Measurements from ENCODE around the gene UCK2. TPM values are rescaled to one million over a fixed set of nuclear protein-coding genes. Genes with fewer than 3 reads are reported as not detected.
A peak's percentile ranks its signal among the peaks of the same experiment; 100 is the strongest.

The UCK2 gene
- total RNA-seq, 2 experiments from 2014 or later = 66.5 to 72.2 TPM

DNA sequence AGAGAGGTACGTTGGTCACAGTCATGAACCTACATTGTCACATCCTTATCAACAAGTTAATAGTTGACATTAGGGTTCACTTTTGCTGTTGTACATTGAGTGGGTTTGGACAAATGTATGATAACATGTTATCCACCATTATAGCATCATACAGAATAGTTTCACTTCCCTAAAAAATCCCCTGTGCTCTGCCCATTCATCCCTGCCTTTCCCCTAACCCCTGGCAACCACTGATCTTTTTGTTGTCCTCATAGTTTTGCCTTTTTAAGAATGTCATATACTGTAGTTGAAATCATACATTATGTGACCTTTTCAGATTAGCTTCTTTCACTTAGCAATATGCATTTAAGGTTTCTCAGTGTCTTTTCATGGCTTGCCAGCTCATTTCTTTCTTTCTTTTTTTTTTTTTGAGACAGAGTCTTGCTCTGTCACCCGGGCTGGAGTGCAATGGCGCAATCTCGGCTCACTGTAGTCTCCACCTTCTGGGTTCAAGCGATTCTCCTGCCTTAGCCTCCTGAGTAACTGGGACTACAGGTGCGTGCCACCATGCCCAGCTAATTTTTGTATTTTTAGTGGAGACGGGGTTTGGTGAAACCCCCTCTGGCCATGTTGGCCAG is 50.6 kb downstream of the UCK2 start:
- no peak overlapping the region for H3K4me3 Mint-ChIP-seq
- no peak overlapping the region for H3K27ac Mint-ChIP-seq
- ChIA-PET POLR2A (interaction anchor here (1.3 kb wide), 1 partner anchor 48 kb away, joined by 3 read pairs; no protein-coding TSS in a partner anchor), CTCF (no interaction called here)
- H3K36me3 Mint-ChIP-seq (ENCODE audit: low read depth) = peaks cover 26% of the 10 kb centered on the region
- ATAC-seq (peak; percentile 51), DNase-seq (no peak)
- intact Hi-C loops (cut with micrococcal nuclease) = loop anchor here (5.0 to 10.0 kb wide), 2 partner anchors 51 to 113 kb away; partner anchors contain the start of genes TMCO1 and UCK2
- TF ChIP-seq, protein P1, sequence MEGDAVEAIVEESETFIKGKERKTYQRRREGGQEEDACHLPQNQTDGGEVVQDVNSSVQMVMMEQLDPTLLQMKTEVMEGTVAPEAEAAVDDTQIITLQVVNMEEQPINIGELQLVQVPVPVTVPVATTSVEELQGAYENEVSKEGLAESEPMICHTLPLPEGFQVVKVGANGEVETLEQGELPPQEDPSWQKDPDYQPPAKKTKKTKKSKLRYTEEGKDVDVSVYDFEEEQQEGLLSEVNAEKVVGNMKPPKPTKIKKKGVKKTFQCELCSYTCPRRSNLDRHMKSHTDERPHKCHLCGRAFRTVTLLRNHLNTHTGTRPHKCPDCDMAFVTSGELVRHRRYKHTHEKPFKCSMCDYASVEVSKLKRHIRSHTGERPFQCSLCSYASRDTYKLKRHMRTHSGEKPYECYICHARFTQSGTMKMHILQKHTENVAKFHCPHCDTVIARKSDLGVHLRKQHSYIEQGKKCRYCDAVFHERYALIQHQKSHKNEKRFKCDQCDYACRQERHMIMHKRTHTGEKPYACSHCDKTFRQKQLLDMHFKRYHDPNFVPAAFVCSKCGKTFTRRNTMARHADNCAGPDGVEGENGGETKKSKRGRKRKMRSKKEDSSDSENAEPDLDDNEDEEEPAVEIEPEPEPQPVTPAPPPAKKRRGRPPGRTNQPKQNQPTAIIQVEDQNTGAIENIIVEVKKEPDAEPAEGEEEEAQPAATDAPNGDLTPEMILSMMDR (IDR thresholded peaks at IDR 0.05) = no peak
- H3K27me3 Mint-ChIP-seq = peaks cover 5% of the 10 kb centered on the region
- peaks cover 2% of the 10 kb centered on the region for H3K9me3 Mint-ChIP-seq
- H3K4me1 Mint-ChIP-seq (ENCODE audit: low read depth) = peaks cover 43% of the 10 kb centered on the region

DNA sequence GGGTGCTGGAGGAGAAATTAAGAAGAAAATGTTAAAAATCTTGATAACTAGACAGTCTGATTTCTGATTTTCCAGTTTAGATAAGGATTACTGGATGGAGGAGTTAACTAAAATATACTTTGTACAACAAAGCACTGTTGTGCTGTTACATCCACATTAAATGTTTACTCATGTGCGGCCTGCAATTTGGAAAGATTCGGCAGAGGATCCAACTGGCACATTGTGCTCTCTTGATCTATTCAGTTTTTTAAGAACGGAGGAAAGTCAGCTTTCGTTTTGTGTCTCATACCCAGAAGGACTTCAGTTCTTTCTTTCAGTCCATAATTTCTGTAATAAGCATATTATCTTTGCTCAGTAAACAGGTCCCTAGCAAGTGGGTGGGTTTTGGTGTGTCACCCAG is 52.5 kb downstream of the UCK2 start:
- POLR2A ChIA-PET = no interaction called here
- Mint-ChIP-seq H3K27me3 (peaks cover 1% of the 10 kb centered on the region), H3K36me3 (ENCODE audit: low read depth) (peaks cover 21% of the 10 kb centered on the region), H3K4me1 (ENCODE audit: low read depth) (peaks cover 37% of the 10 kb centered on the region), H3K4me3 (no peak overlapping the region), H3K9me3 (peaks cover 2% of the 10 kb centered on the region), H3K27ac (no peak overlapping the region)
- intact Hi-C loops (cut with micrococcal nuclease) = loop anchor here (5.0 to 10.0 kb wide), 2 partner anchors 53 to 115 kb away; partner anchors contain the start of genes TMCO1 and UCK2
- DNase-seq (no peak), ATAC-seq (no peak)
- TF ChIP-seq, protein P1 (IDR thresholded peaks at IDR 0.05) = no peak
- CTCF ChIA-PET = no interaction called here

DNA sequence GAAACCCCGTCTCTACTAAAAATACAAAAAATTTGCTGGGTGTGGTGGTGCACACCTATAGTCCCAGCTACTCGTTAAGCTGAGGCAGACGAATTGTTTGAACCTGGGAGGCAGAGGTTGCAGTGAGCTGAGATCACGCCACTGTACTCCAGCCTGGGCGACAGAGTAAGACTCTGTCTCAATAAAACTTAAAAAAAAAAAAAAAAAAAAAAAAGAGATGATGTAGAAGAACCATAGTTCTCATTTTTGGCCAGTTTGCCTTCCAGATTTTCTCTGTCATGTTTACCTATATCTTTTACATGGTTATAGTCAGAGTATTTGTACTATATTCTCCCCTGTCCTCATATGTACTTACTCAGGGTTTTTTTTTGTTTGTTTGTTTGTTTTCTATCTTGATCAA is 53.6 kb downstream of the UCK2 start:
- TF ChIP-seq, protein P1 (IDR thresholded peaks at IDR 0.05) = no peak
- Mint-ChIP-seq H3K27me3 (peaks cover 1% of the 10 kb centered on the region), H3K4me1 (ENCODE audit: low read depth) (peaks cover 28% of the 10 kb centered on the region), H3K9me3 (peaks cover 2% of the 10 kb centered on the region), H3K27ac (no peak overlapping the region), H3K4me3 (no peak overlapping the region), H3K36me3 (ENCODE audit: low read depth) (peaks cover 21% of the 10 kb centered on the region)
- ATAC-seq (no peak), DNase-seq (no peak)
- CTCF ChIA-PET = no interaction called here
- POLR2A ChIA-PET = interaction anchor here (0.5 kb wide), 1 partner anchor 58 kb away, joined by 3 read pairs; no protein-coding TSS in a partner anchor
- intact Hi-C loops (cut with micrococcal nuclease) = no loop called here

GRCh38 chr1:165882168-165882837 is 54.9 kb downstream of the UCK2 start:
- POLR2A ChIA-PET = no interaction called here
- intact Hi-C loops (cut with micrococcal nuclease) = no loop called here
- CTCF ChIA-PET = interaction anchor here (1.2 kb wide), 1 partner anchor 8 kb away, joined by 3 read pairs; no protein-coding TSS in a partner anchor
- Mint-ChIP-seq H3K27ac (no peak overlapping the region), H3K4me1 (ENCODE audit: low read depth) (peaks cover 27% of the 10 kb centered on the region), H3K9me3 (peaks cover 1% of the 10 kb centered on the region), H3K36me3 (ENCODE audit: low read depth) (peaks cover 18% of the 10 kb centered on the region), H3K27me3 (peaks cover under 1% of the 10 kb centered on the region), H3K4me3 (no peak overlapping the region)
- DNase-seq (no peak), ATAC-seq (no peak)
- TF ChIP-seq, protein P1 (IDR thresholded peaks at IDR 0.05) = no peak

- H3K27ac Mint-ChIP-seq = no peak overlapping the region
- CTCF ChIA-PET = interaction anchor here (1.1 to 1.2 kb wide), 2 partner anchors 9 to 11 kb away, joined by 3 read pairs; no protein-coding TSS in a partner anchor
- H3K27me3 Mint-ChIP-seq = no peaks in the 10 kb centered on the region
- ATAC-seq (no peak), DNase-seq (no peak)
- no peak overlapping the region for H3K4me3 Mint-ChIP-seq
- no peaks in the 10 kb centered on the region for H3K9me3 Mint-ChIP-seq
- TF ChIP-seq, protein P1 (IDR thresholded peaks at IDR 0.05) = no peak
- peaks cover 11% of the 10 kb centered on the region for H3K36me3 Mint-ChIP-seq (ENCODE audit: low read depth)
- POLR2A ChIA-PET = interaction anchor here (0.7 kb wide), 1 partner anchor 11 kb away, joined by 6 read pairs; no protein-coding TSS in a partner anchor
- H3K4me1 Mint-ChIP-seq (ENCODE audit: low read depth) = peaks cover 20% of the 10 kb centered on the region
- intact Hi-C loops (cut with micrococcal nuclease) = no loop called here
These were observed 55.6 kb downstream of the UCK2 start for GRCh38 chr1:165883056-165883455.
